ENCODE data around the gene RORB. TPM values are rescaled to one million over a fixed set of nuclear protein-coding genes. Genes with fewer than 3 reads are reported as not detected.

RORB gene
- total and polyA plus RNA-seq, 12 donors: 0.28 to 8.8 (median 3.7) TPM

DNA sequence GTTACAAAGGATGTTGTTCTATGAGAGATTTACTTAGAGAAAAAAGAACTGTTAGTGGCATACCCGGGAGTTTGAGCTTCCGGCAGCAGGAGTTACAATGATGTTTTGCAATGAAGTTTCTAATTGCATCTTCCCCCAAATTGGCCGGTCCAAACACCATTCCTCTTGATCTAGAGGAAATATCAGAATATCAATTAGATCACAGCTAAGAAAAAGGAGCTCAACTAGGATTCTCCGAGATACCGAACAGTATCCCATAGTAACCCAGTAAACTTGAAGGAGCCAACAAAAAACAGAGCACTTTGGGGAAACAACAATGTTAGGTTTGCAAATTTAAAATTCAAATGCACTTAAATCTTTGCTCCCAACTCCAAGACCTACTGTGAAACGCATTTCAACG lies 231.0 kb downstream of the RORB start:
- TF ChIP-seq, protein P1, sequence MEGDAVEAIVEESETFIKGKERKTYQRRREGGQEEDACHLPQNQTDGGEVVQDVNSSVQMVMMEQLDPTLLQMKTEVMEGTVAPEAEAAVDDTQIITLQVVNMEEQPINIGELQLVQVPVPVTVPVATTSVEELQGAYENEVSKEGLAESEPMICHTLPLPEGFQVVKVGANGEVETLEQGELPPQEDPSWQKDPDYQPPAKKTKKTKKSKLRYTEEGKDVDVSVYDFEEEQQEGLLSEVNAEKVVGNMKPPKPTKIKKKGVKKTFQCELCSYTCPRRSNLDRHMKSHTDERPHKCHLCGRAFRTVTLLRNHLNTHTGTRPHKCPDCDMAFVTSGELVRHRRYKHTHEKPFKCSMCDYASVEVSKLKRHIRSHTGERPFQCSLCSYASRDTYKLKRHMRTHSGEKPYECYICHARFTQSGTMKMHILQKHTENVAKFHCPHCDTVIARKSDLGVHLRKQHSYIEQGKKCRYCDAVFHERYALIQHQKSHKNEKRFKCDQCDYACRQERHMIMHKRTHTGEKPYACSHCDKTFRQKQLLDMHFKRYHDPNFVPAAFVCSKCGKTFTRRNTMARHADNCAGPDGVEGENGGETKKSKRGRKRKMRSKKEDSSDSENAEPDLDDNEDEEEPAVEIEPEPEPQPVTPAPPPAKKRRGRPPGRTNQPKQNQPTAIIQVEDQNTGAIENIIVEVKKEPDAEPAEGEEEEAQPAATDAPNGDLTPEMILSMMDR (IDR thresholded peaks at IDR 0.05): no peak
- intact Hi-C loops (cut with DNase I): no loop called here
- Histone ChIP-seq H3K4me1 (replicated peaks in 1 of 2) (peaks cover 0 to 3% of the 10 kb centered on the region in 2 donors), H3K27ac (no peak overlapping the region), H3K27me3 (no peaks in the 10 kb centered on the region), H3K36me3 (replicated peaks in 1 of 2) (no peaks in the 10 kb centered on the region), H3K9me3 (replicated peaks in 1 of 3) (no peaks in the 10 kb centered on the region), H3K4me3 (no peak overlapping the region)
- WGBS, 4 donors: 84 to 89% (median 86%) methylated on average over 7 of the region's 7 CpGs
- no peak for DNase-seq

DNA sequence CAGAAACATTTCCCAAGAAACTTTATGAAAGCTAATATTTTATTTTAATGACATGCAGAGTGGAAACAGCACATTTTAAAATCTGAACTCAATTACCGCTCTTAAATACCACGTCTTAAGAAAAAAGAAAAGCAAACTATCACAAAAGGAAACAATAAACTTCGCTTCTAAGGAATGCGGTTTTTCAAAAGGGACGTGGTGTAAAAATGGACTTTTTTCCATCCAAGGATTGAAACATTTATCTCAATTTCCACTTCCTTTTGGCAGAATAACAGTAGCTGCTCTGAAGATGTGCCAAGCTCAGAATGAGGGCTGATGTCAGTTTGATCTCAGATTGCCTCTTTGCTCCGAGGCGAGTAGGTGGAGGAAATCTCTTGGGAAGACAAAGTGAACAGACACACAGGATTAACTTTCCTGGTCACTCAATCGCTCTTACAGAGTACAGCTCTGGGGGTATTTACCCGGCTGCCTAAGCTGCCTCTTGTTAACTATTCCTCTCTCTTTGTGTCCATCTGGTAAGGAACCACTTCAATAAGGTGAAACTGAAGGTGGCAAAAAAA lies 232.1 kb downstream of the RORB start:
- intact Hi-C loops (cut with DNase I): no loop called here
- H3K4me1 ChIP-seq (replicated peaks in 1 of 2): peaks cover 0 to 3% of the 10 kb centered on the region in 2 donors
- peak in 4 of 7 donors; percentile 5 to 24 (median 14) for DNase-seq
- no peak for TF ChIP-seq POLR2A (IDR thresholded peaks at IDR 0.05)
- TF ChIP-seq, protein P1 (IDR thresholded peaks at IDR 0.05): no peak
- no peaks in the 10 kb centered on the region for H3K27me3 ChIP-seq
- H3K27ac ChIP-seq: peak overlapping the region in 1 of 5 donors; percentile 45
- no peaks in the 10 kb centered on the region for H3K9me3 ChIP-seq (replicated peaks in 1 of 3)
- no peaks in the 10 kb centered on the region for H3K36me3 ChIP-seq (replicated peaks in 1 of 2)
- WGBS, 4 donors: 19 to 27% (median 21%) methylated on average over 8 to 9 of the region's 9 CpGs
- peak overlapping the region in 1 of 4 donors; percentile 42 for H3K4me3 ChIP-seq

- TF ChIP-seq, protein P1 (IDR thresholded peaks at IDR 0.05): no peak
- no peak for TF ChIP-seq POLR2A (IDR thresholded peaks at IDR 0.05)
- Histone ChIP-seq H3K9me3 (replicated peaks in 1 of 3) (no peaks in the 10 kb centered on the region), H3K27me3 (no peaks in the 10 kb centered on the region), H3K4me1 (replicated peaks in 1 of 2) (no peaks in the 10 kb centered on the region), H3K36me3 (replicated peaks in 1 of 2) (no peaks in the 10 kb centered on the region), H3K27ac (no peak overlapping the region), H3K4me3 (no peak overlapping the region)
- intact Hi-C loops (cut with DNase I): no loop called here
- no peak for DNase-seq
- 71 to 87% (median 76%) methylated on average over 4 of the region's 4 CpGs for WGBS, 4 donors
Observed at GRCh38 chr9:74735761-74736160, 238.6 kb downstream of the RORB start.

DNA sequence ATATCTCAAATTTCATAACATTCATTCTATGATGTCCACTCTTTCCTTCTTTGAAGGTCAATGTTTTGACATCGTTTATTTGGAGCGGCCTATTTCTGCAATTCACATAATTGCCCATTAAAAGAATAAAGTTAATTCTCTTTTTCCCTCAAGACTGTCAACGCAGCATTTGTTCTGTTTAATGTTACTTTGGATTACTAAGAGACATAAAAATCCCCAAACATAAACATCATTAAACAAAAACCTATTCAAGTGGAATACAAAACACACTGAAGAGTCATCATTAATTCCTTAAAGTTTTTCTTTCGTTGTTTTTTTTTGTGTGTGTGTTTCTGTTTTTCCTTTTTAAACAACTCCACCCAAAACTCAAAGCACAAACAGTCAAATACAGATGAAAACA lies 239.5 kb downstream of the RORB start:
- no peak for DNase-seq
- intact Hi-C loops (cut with DNase I): no loop called here
- Histone ChIP-seq H3K27me3 (no peaks in the 10 kb centered on the region), H3K4me1 (replicated peaks in 1 of 2) (no peaks in the 10 kb centered on the region), H3K36me3 (replicated peaks in 1 of 2) (no peaks in the 10 kb centered on the region), H3K9me3 (replicated peaks in 1 of 3) (no peaks in the 10 kb centered on the region), H3K4me3 (no peak overlapping the region), H3K27ac (no peak overlapping the region)
- TF ChIP-seq POLR2A (IDR thresholded peaks at IDR 0.05): no peak
- TF ChIP-seq, protein P1 (IDR thresholded peaks at IDR 0.05): no peak
- whole genome bisulfite sequencing, 4 donors: 76 to 89% (median 84%) methylated on average over 4 of the region's 4 CpGs

All from adrenal gland (tissue), 12 donors.